ENCODE measurements around the gene STK38L.

- no peak for TF ChIP-seq GATA2 (CRISPR knock-in tag; IDR thresholded peaks at IDR 0.05)
- no peak for TF ChIP-seq NFIC (IDR thresholded peaks at IDR 0.05; ENCODE audit: borderline replicate concordance)
- TF ChIP-seq, protein P1, sequence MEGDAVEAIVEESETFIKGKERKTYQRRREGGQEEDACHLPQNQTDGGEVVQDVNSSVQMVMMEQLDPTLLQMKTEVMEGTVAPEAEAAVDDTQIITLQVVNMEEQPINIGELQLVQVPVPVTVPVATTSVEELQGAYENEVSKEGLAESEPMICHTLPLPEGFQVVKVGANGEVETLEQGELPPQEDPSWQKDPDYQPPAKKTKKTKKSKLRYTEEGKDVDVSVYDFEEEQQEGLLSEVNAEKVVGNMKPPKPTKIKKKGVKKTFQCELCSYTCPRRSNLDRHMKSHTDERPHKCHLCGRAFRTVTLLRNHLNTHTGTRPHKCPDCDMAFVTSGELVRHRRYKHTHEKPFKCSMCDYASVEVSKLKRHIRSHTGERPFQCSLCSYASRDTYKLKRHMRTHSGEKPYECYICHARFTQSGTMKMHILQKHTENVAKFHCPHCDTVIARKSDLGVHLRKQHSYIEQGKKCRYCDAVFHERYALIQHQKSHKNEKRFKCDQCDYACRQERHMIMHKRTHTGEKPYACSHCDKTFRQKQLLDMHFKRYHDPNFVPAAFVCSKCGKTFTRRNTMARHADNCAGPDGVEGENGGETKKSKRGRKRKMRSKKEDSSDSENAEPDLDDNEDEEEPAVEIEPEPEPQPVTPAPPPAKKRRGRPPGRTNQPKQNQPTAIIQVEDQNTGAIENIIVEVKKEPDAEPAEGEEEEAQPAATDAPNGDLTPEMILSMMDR (IDR thresholded peaks at IDR 0.05) = no peak
- no peak for TF ChIP-seq SIN3A (IDR thresholded peaks at IDR 0.05; ENCODE audit: borderline replicate concordance, low read depth, low read length)
- TF ChIP-seq EZH2phosphoT487 (IDR thresholded peaks at IDR 0.05; ENCODE audit: borderline replicate concordance, low read depth) = no peak
- TF ChIP-seq ZBTB33 (IDR thresholded peaks at IDR 0.05; ENCODE audit: borderline replicate concordance, low read depth) = no peak
- TF ChIP-seq, protein P2, sequence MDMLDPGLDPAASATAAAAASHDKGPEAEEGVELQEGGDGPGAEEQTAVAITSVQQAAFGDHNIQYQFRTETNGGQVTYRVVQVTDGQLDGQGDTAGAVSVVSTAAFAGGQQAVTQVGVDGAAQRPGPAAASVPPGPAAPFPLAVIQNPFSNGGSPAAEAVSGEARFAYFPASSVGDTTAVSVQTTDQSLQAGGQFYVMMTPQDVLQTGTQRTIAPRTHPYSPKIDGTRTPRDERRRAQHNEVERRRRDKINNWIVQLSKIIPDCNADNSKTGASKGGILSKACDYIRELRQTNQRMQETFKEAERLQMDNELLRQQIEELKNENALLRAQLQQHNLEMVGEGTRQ (IDR thresholded peaks at IDR 0.05; ENCODE audit: borderline replicate concordance, low read depth, low read length) = no peak
- no peak for TF ChIP-seq NRF1 (IDR thresholded peaks at IDR 0.05; ENCODE audit: low read depth, low read length)
- TF ChIP-seq MXI1 (IDR thresholded peaks at IDR 0.05; ENCODE audit: low read depth, low read length) = no peak
- no peak for TF ChIP-seq TCF12 (IDR thresholded peaks at IDR 0.05)
- TF ChIP-seq POLR2AphosphoS5 (IDR thresholded peaks at IDR 0.05; ENCODE audit: low read depth, low read length) = no peak
Measured at GRCh38 chr12:27333403-27334009, 89.4 kb downstream of the STK38L start.
